Endothelial cell of umbilical vein (primary cell): ENCODE data around the gene TDRD7. TPM values are rescaled to one million over a fixed set of nuclear protein-coding genes. Genes with fewer than 3 reads are reported as not detected.
"Not testable (repeated sequence)": the region's sequence is repeated elsewhere in the genome, so short reads cannot be mapped to it uniquely, and the experiment has no call there.

ENCODE experiments used
- BruUV-seq: library from RNA; stranded (reverse); fragments of 400-500 nt; replicated peaks from 2 replicates; lab custom pipeline; 2021; lab: Mats Ljungman, UMichigan
- CTCF ChIA-PET: fragments of 300-600, 350-600 bp; sonication (Branson Sonifier 250); formaldehyde crosslinking; loops from one replicate; lab custom pipeline; 2021; ENCODE audit warnings: antibody characterized with exemption, inconsistent platforms; lab: Charles Lee
- POLR2A ChIA-PET: fragments of 300-600, 350-600 bp; sonication (Branson Sonifier 250); formaldehyde crosslinking; loops from one replicate; lab custom pipeline; 2021; ENCODE audit warnings: antibody characterized with exemption, inconsistent platforms; lab: Charles Lee
- DNase-seq: peaks from one replicate; pipeline ENCODE4 v3.0.0-alpha.2; 2011; ENCODE audit warnings: low read depth, low spot score
- FAIRE-seq: peaks from 2 replicates; lab custom pipeline; 2011; peaks lifted over from hg19 to GRCh38; lab: Jason Lieb, UNC
- H2AFZ ChIP-seq: 2 replicates; pipeline ENCODE4 v1.6.0; 2012; ENCODE audit warnings: low read depth, low read length, control low read depth, inconsistent platforms
- H3K27ac ChIP-seq: 2 replicates; pipeline ENCODE4 v1.5.1; 2011; ENCODE audit warnings: low read depth, mild to moderate bottlenecking, control low read depth, low read length, moderate library complexity; ENCODE audit not compliant: insufficient read depth
- H3K27me3 ChIP-seq, 2 experiments: 2 replicates each; pipeline versions ENCODE4 v1.6.0 to v1.6.1; 2011; ENCODE audit warnings: low read length in 2 of 2, mixed read lengths in 1 of 2; ENCODE audit not compliant: control insufficient read depth in 2 of 2, insufficient read depth in 2 of 2
- H3K36me3 ChIP-seq, 2 experiments: 2 replicates in 1 of 2; 3 replicates in 1 of 2; pipeline ENCODE4 v1.5.1; 2011; ENCODE audit warnings: low read length in 2 of 2, mild to moderate bottlenecking in 1 of 2, moderate library complexity in 1 of 2; ENCODE audit not compliant: control insufficient read depth in 2 of 2, insufficient read depth in 2 of 2; ENCODE audit errors: extremely low read depth in 1 of 2
- H3K4me1 ChIP-seq: 3 replicates; pipeline ENCODE4 v1.5.1; 2011; ENCODE audit warnings: mild to moderate bottlenecking, low read length; ENCODE audit not compliant: control insufficient read depth, insufficient read depth; ENCODE audit errors: extremely low read depth
- H3K4me2 ChIP-seq: 2 replicates; pipeline ENCODE4 v1.6.1; 2011; ENCODE audit warnings: low read length, control low read depth, mixed read lengths; ENCODE audit not compliant: insufficient read depth
- H3K4me3 ChIP-seq, 3 experiments: fragments of 200-600 bp in 1 of 3; sonication (generic), shearing (Covaris generic) in 1 of 3; replicated peaks in 1 of 3; 2 replicates each; pipeline ENCODE4 v1.5.1; 2011 to 2016; ENCODE audit warnings: control low read depth in 3 of 3, low read length in 3 of 3, mild to moderate bottlenecking in 2 of 3, inconsistent platforms in 1 of 3, low read depth in 1 of 3, moderate library complexity in 1 of 3; ENCODE audit not compliant: insufficient read depth in 1 of 3
- H3K79me2 ChIP-seq: 2 replicates; pipeline ENCODE4 v1.6.0; 2012; ENCODE audit warnings: low read length, inconsistent platforms; ENCODE audit not compliant: control insufficient read depth, insufficient read depth
- H3K9ac ChIP-seq: replicated peaks from 2 replicates; pipeline ENCODE3; 2011; ENCODE audit warnings: low read length, control low read depth; ENCODE audit not compliant: insufficient read depth; ENCODE audit errors: extremely low read depth
- H3K9me1 ChIP-seq: replicated peaks from 3 replicates; pipeline ENCODE4 v1.6.0; 2011; ENCODE audit warnings: mild to moderate bottlenecking, low read length; ENCODE audit not compliant: control insufficient read depth, insufficient read depth; ENCODE audit errors: extremely low read depth
- H3K9me3 ChIP-seq: replicated peaks from 2 replicates; pipeline ENCODE4 v1.5.1; 2012; ENCODE audit warnings: low read length, inconsistent platforms; ENCODE audit not compliant: control insufficient read depth, insufficient read depth
- H4K20me1 ChIP-seq: replicated peaks from 2 replicates; pipeline ENCODE3; 2011; ENCODE audit warnings: mild to moderate bottlenecking, low read length; ENCODE audit not compliant: control insufficient read depth, insufficient read depth; ENCODE audit errors: extremely low read depth
- CTCF ChIP-seq, 2 donors: IDR thresholded peaks; 1 replicate in 1 of 2; 2 replicates in 1 of 2; pipeline ENCODE4 v1.5.1; 2011; ENCODE audit warnings: low read length in 2 of 2, mild to moderate bottlenecking in 2 of 2, moderate library complexity in 2 of 2, control low read depth in 1 of 2, inconsistent platforms in 1 of 2, low read depth in 1 of 2; ENCODE audit not compliant: insufficient read depth in 1 of 2; ENCODE audit errors: extremely low read depth in 1 of 2
- EZH2 ChIP-seq: IDR thresholded peaks from 2 replicates; pipeline ENCODE4 v1.6.1; 2012; ENCODE audit warnings: borderline replicate concordance, low read depth, mild to moderate bottlenecking, moderate library complexity, low read length, inconsistent platforms; ENCODE audit not compliant: severe bottlenecking
- FOS ChIP-seq: IDR thresholded peaks from 2 replicates; pipeline ENCODE4 v1.6.1; 2011; ENCODE audit warnings: mild to moderate bottlenecking, low read length, moderate library complexity, borderline replicate concordance; ENCODE audit not compliant: insufficient read depth
- GATA2 ChIP-seq: IDR thresholded peaks from 2 replicates; pipeline ENCODE4 v1.7.0; 2011; ENCODE audit warnings: low read depth, mild to moderate bottlenecking, moderate library complexity, mixed read lengths, low read length; ENCODE audit not compliant: insufficient read length, insufficient read depth
- JUN ChIP-seq: IDR thresholded peaks from 2 replicates; pipeline ENCODE4 v1.6.1; 2011; ENCODE audit warnings: borderline replicate concordance, low read depth; ENCODE audit not compliant: insufficient read length, insufficient read depth
- MAX ChIP-seq: IDR thresholded peaks from 2 replicates; pipeline ENCODE4 v1.6.1; 2011; ENCODE audit not compliant: insufficient read depth, insufficient read length
- MYC ChIP-seq: IDR thresholded peaks from one replicate; pipeline ENCODE4 v1.6.1; 2011; ENCODE audit warnings: mild to moderate bottlenecking, low read depth, low read length
- POLR2A ChIP-seq: IDR thresholded peaks from 2 replicates; pipeline ENCODE4 v1.6.1; 2012; ENCODE audit warnings: low read depth, mild to moderate bottlenecking, control low read depth, low read length
- POLR2AphosphoS5 ChIP-seq: IDR thresholded peaks from 2 replicates; pipeline ENCODE4 v1.6.1; 2012; ENCODE audit warnings: low read depth, mild to moderate bottlenecking, control low read depth, low read length, moderate library complexity; ENCODE audit not compliant: insufficient read depth
- dilution Hi-C: fragments of 300-500 bp; cut with MboI; formaldehyde crosslinking; loops from one replicate; pipeline ENCODE4 v1.15.0; 2019; ENCODE audit warnings: low sequenced_read_pairs; ENCODE audit not compliant: extremely low pct_ligation_motif_present
- intact Hi-C: fragments of 100-400 bp; cut with micrococcal nuclease; formaldehyde crosslinking; loops from one replicate; pipeline ENCODE4 v1.10.0; 2022
- polyA plus RNA-seq, 4 experiments: library from polyadenylated mRNA; depleted of rRNA in 3 of 4; stranded (reverse) in 3 of 4; unstranded in 1 of 4; fragments of >200 nt; gene quantifications; 2 replicates each; pipeline versions ENCODE4 v1.2.1 to v1.2.3, GENCODE V29; 2011 to 2012; ENCODE audit warnings: missing spikeins in 1 of 4
- total RNA-seq: library from RNA; stranded (reverse); gene quantifications from 2 replicates; pipeline ENCODE4 v1.2.3, GENCODE V29; 2021

Gene TDRD7
- total and polyA plus RNA-seq, 2 donors (not counting 3 experiments of a cell fraction or from before 2014, with no cell fraction given), result 4.9 to 11.5 TPM

GRCh38 chr9:97491216-97491999 lies 79.5 kb downstream of the TDRD7 start:
- ChIA-PET CTCF (interaction anchor here (1.0 to 1.8 kb wide), 3 partner anchors 18 to 107 kb away, joined by 3 to 6 read pairs (median 4); no protein-coding TSS in a partner anchor), POLR2A (no interaction called here)
- no peak for FAIRE-seq
- Histone ChIP-seq H3K9me3 (no peaks in the 10 kb centered on the region), H3K4me1 (no peaks in the 10 kb centered on the region), H3K9ac (no peak overlapping the region), H3K27me3 (no peaks in the 10 kb centered on the region), H3K4me2 (no peak overlapping the region), H2AFZ (no peak overlapping the region), H3K27ac (no peak overlapping the region), H3K4me3 (no peak overlapping the region), H3K9me1 (no peaks in the 10 kb centered on the region), H3K36me3 (peaks cover 0 to 2% of the 10 kb centered on the region in 2 experiments), H4K20me1 (no peaks in the 10 kb centered on the region), H3K79me2 (no peaks in the 10 kb centered on the region)
- intact Hi-C loops (no loop called here), dilution Hi-C loops (no loop called here)
- BruUV-seq, result no TSS peak
- TF ChIP-seq POLR2A (no peak), FOS (no peak), EZH2 (no peak), CTCF (IDR thresholded peaks at IDR 0.05; ENCODE audit: extremely low read depth in 1 of 2, insufficient read depth in 1 of 2, low read depth in 1 of 2, low read length in 2 of 2) (no peak), POLR2AphosphoS5 (no peak), MYC (no peak), GATA2 (no peak), JUN (no peak), MAX (no peak)
- DNase-seq, result no peak

GRCh38 chr9:97497558-97498375 lies 85.9 kb downstream of the TDRD7 start:
- H3K9me3 ChIP-seq, H3K4me1 ChIP-seq, POLR2A ChIA-PET, DNase-seq, H3K36me3 ChIP-seq, H2AFZ ChIP-seq, H3K4me2 ChIP-seq, intact Hi-C loops, H3K9me1 ChIP-seq, H3K27ac ChIP-seq, H3K9ac ChIP-seq, H3K4me3 ChIP-seq, FAIRE-seq, BruUV-seq, H4K20me1 ChIP-seq, H3K79me2 ChIP-seq, dilution Hi-C loops: not testable (repeated sequence)
- peaks cover 19 to 30% of the 10 kb centered on the region in 2 experiments for H3K27me3 ChIP-seq
- CTCF ChIA-PET, result interaction anchor here (1.4 to 3.5 kb wide), 2 partner anchors 24 to 101 kb away, joined by 4 to 19 read pairs; no protein-coding TSS in a partner anchor
